Kidney (tissue), 14 donors: ENCODE results near the gene MEGF10. TPM values are rescaled to one million over a fixed set of nuclear protein-coding genes. Genes with fewer than 3 reads are reported as not detected.

ENCODE experiments used
- DNase-seq, 5 donors: peaks; one replicate each; pipeline ENCODE4 v3.0.0-alpha.2; 2013 to 2020
- FAIRE-seq: peaks from 2 replicates; lab custom pipeline; 2012; peaks lifted over from hg19 to GRCh38; lab: Jason Lieb, UNC
- H3K27ac ChIP-seq, 2 donors: one replicate each; pipeline ENCODE4 v1.7.0; 2013; ENCODE audit warnings: low read depth in 2 of 2, low read length in 2 of 2, inconsistent platforms in 1 of 2
- H3K27me3 ChIP-seq: one replicate; pipeline ENCODE4 v1.7.1; 2013; ENCODE audit warnings: low read length, inconsistent platforms; ENCODE audit not compliant: control insufficient read depth, insufficient read depth
- H3K36me3 ChIP-seq, 3 donors: one replicate each; pipeline versions ENCODE4 v1.7.0 to v1.7.1; 2013; ENCODE audit warnings: low read length in 3 of 3, control low read depth in 1 of 3, inconsistent platforms in 1 of 3; ENCODE audit not compliant: insufficient read depth in 3 of 3, control insufficient read depth in 2 of 3
- H3K4me1 ChIP-seq, 3 donors: one replicate each; pipeline versions ENCODE4 v1.7.0 to v1.7.1; 2013; ENCODE audit warnings: low read length in 3 of 3, inconsistent platforms in 1 of 3, low read depth in 1 of 3; ENCODE audit not compliant: control insufficient read depth in 2 of 3, insufficient read depth in 2 of 3
- H3K4me3 ChIP-seq, 3 donors: one replicate each; pipeline versions ENCODE4 v1.7.0 to v1.8.1; 2013; ENCODE audit warnings: low read length in 3 of 3, control low read depth in 1 of 3, inconsistent platforms in 1 of 3
- H3K9ac ChIP-seq, 3 donors: one replicate each; pipeline versions ENCODE4 v1.7.0 to v1.7.1; 2013; ENCODE audit warnings: low read length in 3 of 3, control low read depth in 1 of 3, inconsistent platforms in 1 of 3
- H3K9me3 ChIP-seq, 3 donors: one replicate each; pipeline versions ENCODE4 v1.7.0 to v1.7.1; 2013; ENCODE audit warnings: low read length in 3 of 3, control low read depth in 1 of 3, inconsistent platforms in 1 of 3; ENCODE audit not compliant: control insufficient read depth in 2 of 3, insufficient read depth in 1 of 3
- intact Hi-C: fragments of 100-400 bp; cut with DNase I; formaldehyde crosslinking; loops from one replicate; pipeline ENCODE4 v1.11.1; 2022
- polyA plus RNA-seq: library from polyadenylated mRNA; stranded (reverse); fragments of 350-450 nt; fragmentation: Illumina TruSeq; extraction: RNeasy Lipid Tissue Mini Kit (QIAGEN cat#74804); gene quantifications from one replicate; pipeline ENCODE4 v1.2.3, GENCODE V29; 2014; ENCODE audit warnings: low read depth, low replicate concordance; ENCODE audit not compliant: insufficient read depth
- total RNA-seq: library from RNA; stranded (reverse); fragmentation: NEBNext Ultra II Directional; extraction: Animal tissue kit (Norgen Biotek cat#: 25700); gene quantifications from one replicate; pipeline ENCODE4 v1.2.1, GENCODE V29; 2021
- TF ChIP-seq, protein P1 (sequence below): IDR thresholded peaks from 3 replicates; pipeline ENCODE4 v1.5.1; 2012; ENCODE audit warnings: mild to moderate bottlenecking, moderate library complexity, borderline replicate concordance; ENCODE audit not compliant: insufficient read depth; ENCODE audit errors: extremely low read depth
- donor health status: control.
- donor health status: control.
- donor health status: control.
- donor health status: control.
- donor health status: control.
- donor health status: DM: yes; HTN: yes; CAD: no.
- donor health status: Normal renal cell carcinoma (clear cell type).

The MEGF10 gene
- total and polyA plus RNA-seq, 2 donors from 2014 or later: 0.09 to 0.25 TPM

DNA sequence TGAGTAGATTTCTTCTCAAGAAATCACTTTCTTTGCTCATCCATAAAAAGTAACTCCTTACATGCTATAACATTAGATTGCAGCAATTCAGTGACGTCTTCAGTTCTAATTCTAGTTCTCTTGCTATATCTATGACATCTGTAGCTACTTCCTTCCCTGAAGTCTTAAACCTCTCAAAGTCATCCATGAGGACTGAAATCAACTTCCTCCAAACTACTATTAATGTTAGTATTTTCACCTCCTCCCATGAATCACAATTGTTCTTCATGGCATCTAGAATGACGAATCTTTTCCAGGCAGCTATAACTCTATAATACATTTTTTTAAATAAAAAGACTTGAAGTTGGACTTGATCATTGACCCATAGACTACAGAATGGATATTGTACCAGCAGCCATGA lies 180.6 kb downstream of the MEGF10 start:
- TF ChIP-seq, protein P1, sequence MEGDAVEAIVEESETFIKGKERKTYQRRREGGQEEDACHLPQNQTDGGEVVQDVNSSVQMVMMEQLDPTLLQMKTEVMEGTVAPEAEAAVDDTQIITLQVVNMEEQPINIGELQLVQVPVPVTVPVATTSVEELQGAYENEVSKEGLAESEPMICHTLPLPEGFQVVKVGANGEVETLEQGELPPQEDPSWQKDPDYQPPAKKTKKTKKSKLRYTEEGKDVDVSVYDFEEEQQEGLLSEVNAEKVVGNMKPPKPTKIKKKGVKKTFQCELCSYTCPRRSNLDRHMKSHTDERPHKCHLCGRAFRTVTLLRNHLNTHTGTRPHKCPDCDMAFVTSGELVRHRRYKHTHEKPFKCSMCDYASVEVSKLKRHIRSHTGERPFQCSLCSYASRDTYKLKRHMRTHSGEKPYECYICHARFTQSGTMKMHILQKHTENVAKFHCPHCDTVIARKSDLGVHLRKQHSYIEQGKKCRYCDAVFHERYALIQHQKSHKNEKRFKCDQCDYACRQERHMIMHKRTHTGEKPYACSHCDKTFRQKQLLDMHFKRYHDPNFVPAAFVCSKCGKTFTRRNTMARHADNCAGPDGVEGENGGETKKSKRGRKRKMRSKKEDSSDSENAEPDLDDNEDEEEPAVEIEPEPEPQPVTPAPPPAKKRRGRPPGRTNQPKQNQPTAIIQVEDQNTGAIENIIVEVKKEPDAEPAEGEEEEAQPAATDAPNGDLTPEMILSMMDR: no peak
- Histone ChIP-seq H3K9ac (no peak overlapping the region), H3K27me3 (no peaks in the 10 kb centered on the region), H3K36me3 (no peaks in the 10 kb centered on the region), H3K4me3 (no peak overlapping the region), H3K4me1 (peaks cover 0 to 4% (median 0%) of the 10 kb centered on the region in 3 donors), H3K27ac (no peak overlapping the region), H3K9me3 (no peaks in the 10 kb centered on the region)
- DNase-seq (no peak), FAIRE-seq (no peak)
- intact Hi-C loops: no loop called here

DNA sequence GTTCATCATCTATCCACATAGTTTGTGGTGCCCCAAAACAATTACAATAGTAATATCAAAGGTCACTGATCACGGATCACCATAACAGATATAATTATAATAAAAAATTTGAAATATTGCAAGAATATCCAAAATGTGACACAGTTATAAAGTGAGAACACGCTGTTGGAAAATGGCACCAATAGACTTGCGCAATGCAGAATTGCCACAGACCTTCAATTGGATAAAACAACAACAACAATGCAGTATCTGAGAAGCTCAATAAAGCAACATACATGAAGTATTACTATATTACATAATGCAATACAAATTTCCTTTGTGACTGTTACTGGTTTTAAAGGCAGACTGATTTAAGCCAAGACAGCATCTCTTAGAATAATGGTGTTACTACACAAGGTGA lies 182.1 kb downstream of the MEGF10 start:
- H3K4me1 ChIP-seq: peaks cover 0 to 4% (median 0%) of the 10 kb centered on the region in 3 donors

DNA sequence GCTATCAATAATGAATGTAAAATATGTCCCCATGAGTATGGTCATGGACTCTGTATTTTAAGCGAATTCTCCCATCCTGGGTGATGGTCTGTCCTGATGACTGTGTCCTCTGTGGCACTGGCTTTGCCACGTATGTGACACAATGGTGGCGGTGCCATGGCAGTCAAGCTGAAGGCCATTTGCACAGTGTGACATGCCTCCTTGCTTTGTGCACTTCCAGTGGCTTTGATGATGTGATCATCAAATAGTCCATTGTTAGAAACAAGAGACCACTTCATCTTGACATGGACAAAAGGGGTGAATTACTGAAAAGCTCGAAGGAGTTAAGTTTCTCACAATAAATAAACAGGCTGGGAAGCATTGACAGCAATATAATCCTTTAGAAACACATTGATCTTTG lies 195.9 kb downstream of the MEGF10 start:
- FAIRE-seq: no peak

More for the DNA sequence above, 182.1 kb downstream of the MEGF10 start:
- Histone ChIP-seq H3K36me3 (no peaks in the 10 kb centered on the region), H3K27ac (no peak overlapping the region), H3K4me3 (no peak overlapping the region), H3K27me3 (no peaks in the 10 kb centered on the region), H3K9ac (no peak overlapping the region), H3K9me3 (no peaks in the 10 kb centered on the region)
- DNase-seq (no peak), FAIRE-seq (no peak)
- TF ChIP-seq, protein P1: no peak
- intact Hi-C loops: no loop called here

More for the DNA sequence above, 195.9 kb downstream of the MEGF10 start:
- H3K4me1 ChIP-seq: no peaks in the 10 kb centered on the region
- TF ChIP-seq, protein P1: no peak
- no peak for DNase-seq
- H3K27ac ChIP-seq: no peak overlapping the region
- H3K9me3 ChIP-seq: no peaks in the 10 kb centered on the region
- no peak overlapping the region for H3K9ac ChIP-seq
- no peak overlapping the region for H3K4me3 ChIP-seq
- H3K27me3 ChIP-seq: no peaks in the 10 kb centered on the region
- no peaks in the 10 kb centered on the region for H3K36me3 ChIP-seq
- intact Hi-C loops: no loop called here
